Body of pancreas (tissue), 4 donors: Measurements from ENCODE around the gene NACA. TPM values are rescaled to one million over a fixed set of nuclear protein-coding genes. Genes with fewer than 3 reads are reported as not detected.

Experiments used
- ATAC-seq: fragments of 150-250 bp; one replicate; pipeline ENCODE4 v1.9.1; 2016
- DNase-seq, 4 donors: peaks; one replicate each; pipeline ENCODE4 v3.0.0-alpha.2; 2019
- H3K27ac ChIP-seq, 4 donors: fragments of 200-600 bp; sonication (generic); 1 replicate in 3 of 4; 2 replicates in 1 of 4; pipeline versions ENCODE4 v1.5.1 to v1.6.1; 2016 to 2019; ENCODE audit warnings: mild to moderate bottlenecking in 1 of 4, mixed read lengths in 1 of 4, moderate library complexity in 1 of 4
- H3K27me3 ChIP-seq, 2 donors: fragments of 200-600 bp; sonication (generic); one replicate each; pipeline ENCODE4 v1.6.0; 2016; ENCODE audit warnings: mild to moderate bottlenecking in 1 of 2
- H3K36me3 ChIP-seq, 2 donors: fragments of 200-600 bp; sonication (generic); replicated peaks in 1 of 2; 2 replicates each; pipeline ENCODE4 v1.5.1; 2016; ENCODE audit warnings: low read depth in 2 of 2; ENCODE audit not compliant: insufficient read depth in 1 of 2
- H3K4me1 ChIP-seq: fragments of 200-600 bp; sonication (generic); one replicate; pipeline ENCODE4 v1.6.0; 2016
- H3K4me3 ChIP-seq, 2 donors: fragments of 200-600 bp; sonication (generic); 1 replicate in 1 of 2; 2 replicates in 1 of 2; pipeline ENCODE4 v1.5.1; 2016 to 2019
- H3K9me3 ChIP-seq, 3 donors: fragments of 200-600 bp; sonication (generic); 1 replicate in 2 of 3; 2 replicates in 1 of 3; pipeline ENCODE4 v1.5.1; 2016
- CTCF ChIP-seq, 7 experiments: fragments of 450-650 bp in 4 of 7; fragments of 200-600 bp in 3 of 7; sonication (generic) in 3 of 7; IDR thresholded peaks; one replicate each; pipeline ENCODE4 v1.5.1; 2016 to 2019; ENCODE audit warnings: antibody characterized with exemption in 7 of 7
- POLR2A ChIP-seq, 3 donors: fragments of 450-650 bp; IDR thresholded peaks; one replicate each; pipeline ENCODE4 v1.6.1; 2016; ENCODE audit warnings: antibody characterized with exemption in 3 of 3, mild to moderate bottlenecking in 2 of 3
- WGBS, 2 donors: methylation state at CpG; one replicate each; pipeline ENCODE4 v1.1.5; 2017; 5-methylcytosine and 5-hydroxymethylcytosine counted together
- intact Hi-C: fragments of 100-400 bp; cut with DNase I; formaldehyde crosslinking; loops from one replicate; pipeline ENCODE4 v1.15.1; 2023
- total RNA-seq, 2 donors: library from RNA; depleted of rRNA; stranded (reverse); fragments of >200 nt; gene quantifications; one replicate each; pipeline ENCODE4 v1.1.0, GENCODE V29; 2016

Gene NACA
- total RNA-seq, 2 donors from 2014 or later = 465 to 734 TPM

- peaks cover 0 to 3% (median 0%) of the 10 kb centered on the region in 3 donors for H3K9me3 ChIP-seq
- 88 to 100% methylated on average over 2 of the region's 2 CpGs for WGBS, 2 donors
- DNase-seq (no peak), ATAC-seq (no peak)
- TF ChIP-seq POLR2A (IDR thresholded peaks at IDR 0.05) (no peak), CTCF (IDR thresholded peaks at IDR 0.05) (no peak)
- intact Hi-C loops = no loop called here
- no peak overlapping the region for H3K4me3 ChIP-seq
- H3K27me3 ChIP-seq = no peaks in the 10 kb centered on the region
- H3K27ac ChIP-seq = no peak overlapping the region
- no peaks in the 10 kb centered on the region for H3K36me3 ChIP-seq
- peaks cover 73% of the 10 kb centered on the region for H3K4me1 ChIP-seq
Measured at GRCh38 chr12:56678852-56679251, 46.2 kb downstream of the NACA start.

GRCh38 chr12:56677680-56678079 is 47.4 kb downstream of the NACA start:
- intact Hi-C loops = no loop called here
- peaks cover 0 to 3% (median 0%) of the 10 kb centered on the region in 3 donors for H3K9me3 ChIP-seq
- peaks cover 71% of the 10 kb centered on the region for H3K4me1 ChIP-seq
- no peaks in the 10 kb centered on the region for H3K27me3 ChIP-seq
- no peak overlapping the region for H3K27ac ChIP-seq
- H3K4me3 ChIP-seq = no peak overlapping the region
- 68 to 78% methylated on average over 1 of the region's 1 CpG for WGBS, 2 donors
- ATAC-seq = no peak
- no peak for TF ChIP-seq CTCF (IDR thresholded peaks at IDR 0.05)
- no peak for TF ChIP-seq POLR2A (IDR thresholded peaks at IDR 0.05)
- DNase-seq = no peak
- no peaks in the 10 kb centered on the region for H3K36me3 ChIP-seq

GRCh38 chr12:56676851-56677580 is 48.1 kb downstream of the NACA start:
- DNase-seq = no peak
- H3K4me3 ChIP-seq = no peak overlapping the region
- H3K36me3 ChIP-seq = no peaks in the 10 kb centered on the region
- WGBS, 2 donors = 74 to 77% methylated on average over 11 of the region's 11 CpGs
- no peak overlapping the region for H3K27ac ChIP-seq
- no peaks in the 10 kb centered on the region for H3K27me3 ChIP-seq
- intact Hi-C loops = no loop called here
- peaks cover 71% of the 10 kb centered on the region for H3K4me1 ChIP-seq
- no peak for ATAC-seq
- peaks cover 0 to 3% (median 0%) of the 10 kb centered on the region in 3 donors for H3K9me3 ChIP-seq
- TF ChIP-seq CTCF (IDR thresholded peaks at IDR 0.05) (no peak), POLR2A (IDR thresholded peaks at IDR 0.05) (no peak)

GRCh38 chr12:56671608-56672007 is 53.5 kb downstream of the NACA start:
- Histone ChIP-seq H3K27me3 (no peaks in the 10 kb centered on the region), H3K9me3 (peaks cover 0 to 3% (median 0%) of the 10 kb centered on the region in 3 donors), H3K36me3 (peaks cover 4 to 18% of the 10 kb centered on the region in 2 donors), H3K4me3 (no peak overlapping the region), H3K4me1 (peaks cover 37% of the 10 kb centered on the region), H3K27ac (peak overlapping the region in 1 of 4 donors; percentile 56)
- ATAC-seq (no peak), DNase-seq (no peak)
- TF ChIP-seq CTCF (IDR thresholded peaks at IDR 0.05) (no peak), POLR2A (IDR thresholded peaks at IDR 0.05) (no peak)
- intact Hi-C loops = no loop called here
- 32 to 46% methylated on average over 2 of the region's 2 CpGs for WGBS, 2 donors

- ATAC-seq = no peak
Measured at GRCh38 chr12:56670836-56671235, 54.3 kb downstream of the NACA start.

More at GRCh38 chr12:56670836-56671235, 54.3 kb downstream of the NACA start:
- peaks cover 31% of the 10 kb centered on the region for H3K4me1 ChIP-seq
- H3K4me3 ChIP-seq = no peak overlapping the region
- TF ChIP-seq POLR2A (IDR thresholded peaks at IDR 0.05) (no peak), CTCF (IDR thresholded peaks at IDR 0.05) (no peak)
- intact Hi-C loops = no loop called here
- no peaks in the 10 kb centered on the region for H3K27me3 ChIP-seq
- WGBS, 2 donors = 69 to 76% methylated on average over 4 of the region's 4 CpGs
- H3K36me3 ChIP-seq = peaks cover 4 to 20% of the 10 kb centered on the region in 2 donors
- no peak for DNase-seq
- no peaks in the 10 kb centered on the region for H3K9me3 ChIP-seq
- peak overlapping the region in 1 of 4 donors; percentile 56 for H3K27ac ChIP-seq
